HepG2 (cell line): ENCODE results near the gene ANLN. TPM values are rescaled to one million over a fixed set of nuclear protein-coding genes. Genes with fewer than 3 reads are reported as not detected.

Experiments
- CBFB ChIP-seq: sonication (generic); formaldehyde crosslinking; IDR thresholded peaks from 2 replicates; pipeline ENCODE4 v1.4.0; 2020; ENCODE audit warnings: missing genetic modification reagents
- FOSL1 ChIP-seq: sonication (generic); formaldehyde crosslinking; IDR thresholded peaks from 2 replicates; pipeline ENCODE4 v1.9.0; 2021; ENCODE audit warnings: missing genetic modification reagents, borderline replicate concordance
- FOXA3 ChIP-seq: IDR thresholded peaks from 2 replicates; pipeline ENCODE4 v1.6.1; 2016; ENCODE audit warnings: missing genetic modification reagents, missing compliant biosample characterization
- GABPB1 ChIP-seq: IDR thresholded peaks from 2 replicates; pipeline ENCODE4 v1.6.1; 2016; ENCODE audit warnings: mild to moderate bottlenecking, missing genetic modification reagents, moderate library complexity, missing compliant biosample characterization
- HNRNPH1 ChIP-seq: fragments of 200-400 bp; formaldehyde crosslinking; optimal IDR thresholded peaks from 2 replicates; pipeline ENCODE3; 2017; ENCODE audit warnings: mild to moderate bottlenecking, low read depth, low read length
- SOX6 ChIP-seq, 2 experiments: fragments of 450-650 bp in 1 of 2; sonication (generic) in 1 of 2; formaldehyde crosslinking in 1 of 2; IDR thresholded peaks; 2 replicates each; pipeline versions ENCODE4 v1.4.0 to v1.6.1; 2017 to 2020; ENCODE audit warnings: antibody characterized with exemption in 1 of 2, mild to moderate bottlenecking in 1 of 2, missing genetic modification reagents in 1 of 2
- THYN1 ChIP-seq: sonication (generic); formaldehyde crosslinking; IDR thresholded peaks from 2 replicates; pipeline ENCODE4 v1.8.1; 2023; ENCODE audit warnings: low read depth, mild to moderate bottlenecking, moderate library complexity, missing genetic modification reagents, borderline replicate concordance
- ZBED4 ChIP-seq: sonication (generic); formaldehyde crosslinking; IDR thresholded peaks from 2 replicates; pipeline ENCODE4 v1.4.0; 2020; ENCODE audit warnings: missing genetic modification reagents, borderline replicate concordance
- ZBTB33 ChIP-seq: sonication (generic); formaldehyde crosslinking; IDR thresholded peaks from 2 replicates; pipeline ENCODE4 v1.4.0; 2020; ENCODE audit warnings: missing genetic modification reagents
- ZBTB4 ChIP-seq: sonication (generic); formaldehyde crosslinking; IDR thresholded peaks from 2 replicates; pipeline ENCODE4 v1.4.0; 2020; ENCODE audit warnings: missing genetic modification reagents, mild to moderate bottlenecking, borderline replicate concordance
- ZMAT5 ChIP-seq: sonication (generic); formaldehyde crosslinking; IDR thresholded peaks from 2 replicates; pipeline ENCODE4 v1.5.0; 2020; ENCODE audit warnings: mild to moderate bottlenecking, low read depth, missing genetic modification reagents, borderline replicate concordance
- ZNF354B ChIP-seq: sonication (generic); formaldehyde crosslinking; IDR thresholded peaks from 2 replicates; pipeline ENCODE4 v1.8.0; 2022; ENCODE audit warnings: mild to moderate bottlenecking, missing genetic modification reagents
- ZNF468 ChIP-seq: sonication (generic); formaldehyde crosslinking; IDR thresholded peaks from 2 replicates; pipeline ENCODE4 v1.8.0; 2022; ENCODE audit warnings: mild to moderate bottlenecking, moderate library complexity, missing genetic modification reagents
- ZNF513 ChIP-seq: sonication (generic); formaldehyde crosslinking; conservative IDR thresholded peaks from 2 replicates; pipeline ENCODE4 v1.5.0; 2020; ENCODE audit warnings: missing genetic modification reagents
- ZNF616 ChIP-seq: sonication (generic); formaldehyde crosslinking; IDR thresholded peaks from 2 replicates; pipeline ENCODE4 v1.5.0; 2020; ENCODE audit warnings: low read depth, mild to moderate bottlenecking, missing genetic modification reagents
- ZNF816 ChIP-seq: sonication (generic); formaldehyde crosslinking; IDR thresholded peaks from 2 replicates; pipeline ENCODE4 v1.8.0; 2022; ENCODE audit warnings: missing genetic modification reagents, mild to moderate bottlenecking, borderline replicate concordance
- polyA plus RNA-seq, 8 experiments: library from polyadenylated mRNA; depleted of rRNA in 3 of 8; stranded (reverse) in 7 of 8; unstranded in 1 of 8; fragments of >200 nt; fragmentation: Illumina TruSeq in 4 of 8; extraction: Trizol in 4 of 8; gene quantifications; 2 replicates each; pipeline versions ENCODE4 v1.2.1 to v1.2.3, GENCODE V29; 2011 to 2016; ENCODE audit warnings: low read depth in 4 of 8, missing spikeins in 1 of 8, mixed read lengths in 1 of 8; ENCODE audit not compliant: insufficient read depth in 1 of 8
- total RNA-seq, 5 experiments: library from RNA; depleted of rRNA; stranded (reverse); fragments of >200 nt; fragmentation: Illumina TruSeq; extraction: Trizol; gene quantifications; 2 replicates each; pipeline ENCODE4 v1.2.3, GENCODE V29; 2016; ENCODE audit warnings: low read depth in 1 of 5

Gene ANLN
- total and polyA plus RNA-seq, 2 of the 13 experiments (the other 11 are each of a cell fraction or from before 2014, with no cell fraction given), result 20.0 to 72.0 TPM

- TF ChIP-seq ZBED4, result no peak
- no peak for TF ChIP-seq FOXA3 (CRISPR knock-in tag)
- TF ChIP-seq ZNF354B (CRISPR knock-in tag), result no peak
- TF ChIP-seq THYN1 (CRISPR knock-in tag), result no peak
- no peak for TF ChIP-seq SOX6 (IDR thresholded peaks at IDR 0.05)
- TF ChIP-seq SOX6 (CRISPR knock-in tag; IDR thresholded peaks at IDR 0.05), result no peak
- TF ChIP-seq ZBTB4 (CRISPR knock-in tag), result no peak
- TF ChIP-seq FOSL1, result peak; percentile 79
- peak; percentile 21; the same call in 1 of the 2 replicates for TF ChIP-seq GABPB1 (CRISPR knock-in tag)
- TF ChIP-seq ZNF616 (CRISPR knock-in tag), result no peak
- TF ChIP-seq ZNF816 (CRISPR knock-in tag), result peak; percentile 49; the same call in 1 of the 2 replicates
- no peak for TF ChIP-seq ZBTB33 (CRISPR knock-in tag)
- no peak for TF ChIP-seq ZNF513 (CRISPR knock-in tag)
- TF ChIP-seq HNRNPH1, result no peak
- peak; percentile 54; the same call in 1 of the 2 replicates for TF ChIP-seq CBFB
- no peak for TF ChIP-seq ZNF468
- TF ChIP-seq ZMAT5, result no peak
These were observed 783 bp downstream of the ANLN start (continued) for GRCh38 chr7:36390199-36391090.
